Measurements from ENCODE around the gene RHOF.

GRCh38 chr12:121831571-121832245, 38.2 kb upstream of the RHOF start:
- TF ChIP-seq CTCF (IDR thresholded peaks at IDR 0.05) (no peak), EP300 (IDR thresholded peaks at IDR 0.05) (no peak), POLR2A (IDR thresholded peaks at IDR 0.05) (no peak)
